NT2/D1 (cell line): ENCODE data around the gene RNF169.

ENCODE experiments used
- DNase-seq: peaks from one replicate; pipeline ENCODE4 v3.0.0-alpha.2; 2011; ENCODE audit warnings: low read depth, low spot score
- H3K27me3 ChIP-seq: 2 replicates; pipeline ENCODE4 v1.6.0; 2011; ENCODE audit warnings: mild to moderate bottlenecking; ENCODE audit not compliant: insufficient read length, insufficient read depth
- H3K36me3 ChIP-seq: 2 replicates; pipeline ENCODE4 v1.6.1; 2011; ENCODE audit warnings: mild to moderate bottlenecking, low read length, mixed read lengths; ENCODE audit not compliant: insufficient read depth, insufficient read length
- H3K4me1 ChIP-seq: 2 replicates; pipeline ENCODE4 v1.5.1; 2011; ENCODE audit not compliant: insufficient read depth, insufficient read length
- H3K4me3 ChIP-seq: 2 replicates; pipeline ENCODE4 v1.5.1; 2011; ENCODE audit warnings: low read depth; ENCODE audit not compliant: insufficient read length
- H3K9ac ChIP-seq: 2 replicates; pipeline ENCODE4 v1.6.0; 2011; ENCODE audit warnings: low read depth; ENCODE audit not compliant: insufficient read length
- H3K9me3 ChIP-seq: 2 replicates; pipeline ENCODE4 v1.5.1; 2011; ENCODE audit warnings: mild to moderate bottlenecking, low read length; ENCODE audit not compliant: insufficient read depth
- SUZ12 ChIP-seq: IDR thresholded peaks from 2 replicates; pipeline ENCODE4 v1.6.1; 2011; ENCODE audit not compliant: insufficient read length, insufficient read depth; ENCODE audit errors: extremely low read depth
- YY1 ChIP-seq: IDR thresholded peaks from 2 replicates; pipeline ENCODE4 v1.6.1; 2011; ENCODE audit not compliant: insufficient read length, insufficient read depth
- ZNF274 ChIP-seq: IDR thresholded peaks from 2 replicates; pipeline ENCODE4 v1.6.1; 2011; ENCODE audit warnings: mild to moderate bottlenecking, low read depth, low read length

RNF169 gene

DNA sequence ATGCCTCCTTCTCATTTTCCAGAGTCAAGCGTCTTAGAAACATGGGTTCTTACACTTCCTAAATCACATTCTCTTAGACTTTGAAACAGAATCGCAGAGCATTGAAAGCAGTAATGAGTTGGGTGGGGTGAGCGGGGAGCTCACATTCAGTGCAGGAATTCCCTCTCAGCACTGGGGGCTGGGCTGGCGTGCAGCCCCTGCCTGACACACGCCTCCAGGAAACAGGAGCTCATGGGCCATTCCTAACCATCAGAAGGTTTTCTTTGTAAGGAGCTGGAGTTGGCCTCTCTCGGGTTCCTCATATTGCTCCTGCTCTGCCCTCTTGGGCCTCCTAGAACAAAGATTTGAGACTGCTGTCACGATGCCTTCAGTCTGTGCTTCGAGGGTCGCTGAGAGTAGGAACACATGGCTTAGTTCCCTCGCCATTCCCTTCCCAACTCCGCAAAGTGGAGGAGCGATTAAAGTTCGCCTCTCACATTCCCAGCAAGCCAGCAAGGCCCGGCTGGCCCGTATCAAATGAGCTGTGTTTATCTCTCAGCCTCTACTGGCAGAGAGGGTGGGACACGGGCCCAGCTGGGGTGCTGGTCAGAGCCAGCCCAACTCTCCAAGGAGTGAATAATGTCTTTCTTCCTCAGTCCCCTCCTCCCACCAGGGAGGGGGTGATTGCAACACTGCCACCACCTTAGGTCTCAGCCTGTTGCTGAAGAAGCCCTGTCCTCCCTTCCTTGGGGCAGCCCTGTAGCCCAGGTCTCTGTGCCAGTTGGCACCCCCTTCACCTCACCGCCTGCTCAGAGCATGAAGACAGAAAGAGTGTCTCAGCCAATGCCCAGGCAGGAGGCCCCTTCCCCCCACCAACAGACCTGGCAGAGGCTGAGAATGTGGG is 27.8 kb upstream of the RNF169 start:
- Histone ChIP-seq H3K4me1 (peaks cover 4% of the 10 kb centered on the region), H3K9me3 (no peaks in the 10 kb centered on the region), H3K36me3 (no peaks in the 10 kb centered on the region), H3K27me3 (peaks cover 1% of the 10 kb centered on the region), H3K9ac (no peak overlapping the region), H3K4me3 (no peak overlapping the region)
- TF ChIP-seq ZNF274: no peak
- no peak for TF ChIP-seq SUZ12
- no peak for TF ChIP-seq YY1
- DNase-seq: no peak

GRCh38 chr11:74721479-74721835 is 27.2 kb upstream of the RNF169 start:
- no peak for DNase-seq
- H3K4me3 ChIP-seq: no peak overlapping the region

DNA sequence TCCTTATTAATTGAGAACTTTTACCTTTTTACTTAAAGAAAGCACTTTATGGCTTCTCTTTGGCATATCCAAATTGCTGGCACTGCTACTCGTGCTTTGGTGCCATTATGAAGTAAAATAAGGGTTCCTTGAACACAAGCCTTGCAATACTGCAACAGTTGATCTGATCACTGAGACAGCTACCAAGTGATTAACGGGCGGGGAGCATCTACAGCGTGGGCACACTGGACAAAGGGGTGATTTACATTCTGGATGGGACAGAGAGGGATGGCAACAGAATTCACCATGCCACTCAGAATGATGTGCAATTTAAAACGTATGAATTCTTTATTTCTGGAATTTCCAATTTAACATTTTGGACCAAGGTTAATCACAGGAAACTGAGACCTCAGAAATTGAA is 25.1 kb upstream of the RNF169 start:
- H3K36me3 ChIP-seq: no peaks in the 10 kb centered on the region
- peaks cover 26% of the 10 kb centered on the region for H3K27me3 ChIP-seq
- TF ChIP-seq ZNF274 (no peak), SUZ12 (no peak), YY1 (no peak)
- peaks cover 4% of the 10 kb centered on the region for H3K4me1 ChIP-seq
- no peak for DNase-seq
- H3K9ac ChIP-seq: no peak overlapping the region
- no peaks in the 10 kb centered on the region for H3K9me3 ChIP-seq
- no peak overlapping the region for H3K4me3 ChIP-seq

More at GRCh38 chr11:74721479-74721835, 27.2 kb upstream of the RNF169 start:
- Histone ChIP-seq H3K27me3 (peaks cover 7% of the 10 kb centered on the region), H3K36me3 (no peaks in the 10 kb centered on the region), H3K9me3 (no peaks in the 10 kb centered on the region), H3K4me1 (peaks cover 4% of the 10 kb centered on the region), H3K9ac (no peak overlapping the region)
- TF ChIP-seq SUZ12 (no peak), YY1 (no peak), ZNF274 (no peak)

DNA sequence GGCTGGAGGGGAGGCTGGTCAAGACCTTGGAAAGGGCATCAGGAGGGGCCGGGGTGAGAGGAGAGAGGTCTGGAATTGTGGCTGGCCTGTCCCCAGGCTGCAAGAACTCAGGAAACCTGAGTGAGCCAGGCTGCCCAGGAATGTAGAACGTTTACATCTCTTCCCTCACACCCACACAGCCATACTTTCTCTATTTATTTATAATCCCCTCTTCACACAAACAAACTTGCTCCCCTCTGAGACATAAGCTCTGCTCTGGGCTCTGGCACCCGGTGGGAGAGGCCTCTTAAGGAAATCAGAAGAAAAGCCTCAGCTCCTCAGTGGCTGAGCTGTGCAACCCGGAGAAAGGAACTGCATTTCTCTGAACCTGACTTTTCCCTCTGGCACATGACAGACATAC is 22.9 kb upstream of the RNF169 start:
- no peak overlapping the region for H3K9ac ChIP-seq
- no peaks in the 10 kb centered on the region for H3K9me3 ChIP-seq
- H3K4me3 ChIP-seq: no peak overlapping the region
- DNase-seq: no peak
- no peaks in the 10 kb centered on the region for H3K36me3 ChIP-seq
- H3K27me3 ChIP-seq: peaks cover 48% of the 10 kb centered on the region
- peaks cover 5% of the 10 kb centered on the region for H3K4me1 ChIP-seq
- TF ChIP-seq YY1 (no peak), SUZ12 (no peak), ZNF274 (no peak)

GRCh38 chr11:74726547-74727182 is 22.0 kb upstream of the RNF169 start:
- H3K4me1 ChIP-seq: peaks cover 2% of the 10 kb centered on the region
- peaks cover 56% of the 10 kb centered on the region for H3K27me3 ChIP-seq
- TF ChIP-seq ZNF274: no peak
- TF ChIP-seq YY1: no peak
- TF ChIP-seq SUZ12: no peak
- no peak overlapping the region for H3K9ac ChIP-seq
- no peaks in the 10 kb centered on the region for H3K9me3 ChIP-seq
- peak; percentile 58 for DNase-seq
- no peaks in the 10 kb centered on the region for H3K36me3 ChIP-seq
- H3K4me3 ChIP-seq: no peak overlapping the region

DNA sequence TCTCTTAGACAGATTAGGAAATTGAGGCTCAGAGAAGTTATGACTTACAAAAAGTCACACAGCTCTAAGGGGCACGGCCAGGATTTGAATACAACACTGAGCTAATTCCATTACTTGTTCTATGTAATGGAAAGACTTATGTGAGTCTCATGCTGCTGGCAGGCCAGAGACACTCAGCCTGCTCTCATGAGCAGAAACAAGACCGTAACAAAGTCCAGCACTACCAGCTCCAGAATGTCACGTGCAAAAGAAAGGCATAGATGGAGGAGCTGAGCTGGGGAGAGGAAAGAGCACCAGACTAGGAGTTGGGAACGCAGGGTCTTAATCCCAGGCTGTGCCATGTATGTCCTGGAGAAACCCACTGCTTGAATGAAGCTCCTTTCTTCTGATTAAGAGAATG is 19.3 kb upstream of the RNF169 start:
- H3K9me3 ChIP-seq: no peaks in the 10 kb centered on the region
- H3K4me3 ChIP-seq: no peak overlapping the region
- H3K36me3 ChIP-seq: no peaks in the 10 kb centered on the region
- no peak for TF ChIP-seq SUZ12
- TF ChIP-seq ZNF274: no peak
- no peak for TF ChIP-seq YY1
- H3K27me3 ChIP-seq: peaks cover 71% of the 10 kb centered on the region
- DNase-seq: no peak
- peaks cover 2% of the 10 kb centered on the region for H3K4me1 ChIP-seq
- no peak overlapping the region for H3K9ac ChIP-seq

- peak; percentile 64 for TF ChIP-seq SUZ12
- TF ChIP-seq YY1: no peak
- Histone ChIP-seq H3K9ac (peak overlapping the region; percentile 61), H3K9me3 (no peaks in the 10 kb centered on the region), H3K4me3 (peak overlapping the region; percentile 49), H3K4me1 (peaks cover 2% of the 10 kb centered on the region), H3K36me3 (no peaks in the 10 kb centered on the region), H3K27me3 (peaks cover 71% of the 10 kb centered on the region)
- no peak for DNase-seq
These were observed 17.9 kb upstream of the RNF169 start for GRCh38 chr11:74730571-74731260.
